ENCODE results near the gene FXYD5.

FXYD5 gene

DNA sequence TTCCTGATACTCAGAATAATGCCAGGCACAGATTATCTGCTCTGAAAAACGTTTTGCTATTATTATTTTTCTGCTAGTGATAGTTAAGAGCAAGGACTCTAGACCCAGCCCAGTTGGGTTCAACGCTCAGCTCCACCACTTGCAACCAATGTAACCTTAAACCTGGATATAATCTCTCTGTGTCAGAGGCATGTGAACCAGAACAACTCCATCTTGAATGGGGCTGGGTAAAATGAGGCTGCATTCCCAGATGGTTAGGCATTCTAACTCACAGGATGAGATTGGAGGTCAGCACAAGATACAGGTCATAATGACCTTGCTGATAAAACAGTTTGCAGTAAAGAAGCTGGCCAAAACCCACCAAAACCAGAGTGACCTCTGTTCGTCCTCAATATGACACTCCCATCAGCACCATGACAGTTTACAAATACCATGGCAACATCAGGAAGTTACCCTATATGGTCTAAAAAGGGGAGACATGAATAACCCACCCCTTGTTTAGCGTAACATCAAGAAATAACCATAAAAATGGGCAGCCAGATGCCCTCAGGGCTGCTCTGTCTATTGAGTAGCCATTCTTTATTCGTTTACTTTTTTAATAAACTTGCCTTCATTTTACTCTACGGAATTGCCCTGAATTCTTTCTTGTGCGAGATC, 60.4 kb downstream of the FXYD5 start:
- ChIA-PET CTCF (interaction anchor here (1.6 kb wide), 1 partner anchor 52 kb away, joined by 4 read pairs; no protein-coding TSS in a partner anchor), POLR2A (no interaction called here)
- no peak for DNase-seq (ENCODE audit: extremely low spot score)
- TF ChIP-seq, protein P1, sequence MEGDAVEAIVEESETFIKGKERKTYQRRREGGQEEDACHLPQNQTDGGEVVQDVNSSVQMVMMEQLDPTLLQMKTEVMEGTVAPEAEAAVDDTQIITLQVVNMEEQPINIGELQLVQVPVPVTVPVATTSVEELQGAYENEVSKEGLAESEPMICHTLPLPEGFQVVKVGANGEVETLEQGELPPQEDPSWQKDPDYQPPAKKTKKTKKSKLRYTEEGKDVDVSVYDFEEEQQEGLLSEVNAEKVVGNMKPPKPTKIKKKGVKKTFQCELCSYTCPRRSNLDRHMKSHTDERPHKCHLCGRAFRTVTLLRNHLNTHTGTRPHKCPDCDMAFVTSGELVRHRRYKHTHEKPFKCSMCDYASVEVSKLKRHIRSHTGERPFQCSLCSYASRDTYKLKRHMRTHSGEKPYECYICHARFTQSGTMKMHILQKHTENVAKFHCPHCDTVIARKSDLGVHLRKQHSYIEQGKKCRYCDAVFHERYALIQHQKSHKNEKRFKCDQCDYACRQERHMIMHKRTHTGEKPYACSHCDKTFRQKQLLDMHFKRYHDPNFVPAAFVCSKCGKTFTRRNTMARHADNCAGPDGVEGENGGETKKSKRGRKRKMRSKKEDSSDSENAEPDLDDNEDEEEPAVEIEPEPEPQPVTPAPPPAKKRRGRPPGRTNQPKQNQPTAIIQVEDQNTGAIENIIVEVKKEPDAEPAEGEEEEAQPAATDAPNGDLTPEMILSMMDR (IDR thresholded peaks at IDR 0.05; ENCODE audit: control extremely low read depth, extremely low read depth, low read depth, missing control alignments) = no peak

DNA sequence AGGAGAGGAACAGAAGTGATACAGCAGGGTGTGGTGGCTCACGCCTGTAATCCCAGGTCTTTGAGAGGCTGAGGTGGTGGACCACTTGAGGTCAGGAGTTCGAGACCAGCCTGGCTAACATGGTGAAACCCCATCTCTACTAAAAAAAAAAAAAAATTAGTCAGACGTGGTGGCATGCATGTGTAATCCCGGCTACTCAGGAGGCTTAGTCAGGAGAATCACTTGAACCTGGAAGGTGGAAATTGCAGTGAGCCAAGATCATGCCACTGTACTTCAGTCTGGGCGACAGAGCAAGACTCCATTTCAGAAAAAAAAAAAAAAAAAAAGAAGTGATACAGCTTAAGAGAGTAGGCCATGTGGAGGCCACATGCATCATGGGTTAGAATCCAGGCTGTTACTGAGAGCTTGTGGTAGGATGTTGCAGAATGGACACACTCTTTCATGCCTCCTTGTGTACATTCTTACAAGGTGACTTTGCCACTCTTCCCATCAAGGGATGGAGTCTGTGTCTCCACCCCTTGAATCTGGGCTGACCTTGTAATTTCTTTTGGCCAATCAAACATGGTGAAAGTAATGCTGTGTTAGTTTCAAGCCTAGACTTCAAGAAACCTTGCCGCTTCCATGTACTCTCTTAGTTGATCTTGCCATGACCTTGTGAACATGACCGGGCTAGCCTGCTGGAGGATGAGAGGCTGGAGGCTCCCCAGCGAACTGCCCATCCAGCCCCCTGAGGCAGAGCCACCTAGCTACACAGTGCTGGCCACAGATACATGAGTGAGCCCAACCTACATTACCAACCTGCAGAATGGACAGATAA, 61.7 kb downstream of the FXYD5 start:
- TF ChIP-seq, protein P1 (IDR thresholded peaks at IDR 0.05; ENCODE audit: control extremely low read depth, extremely low read depth, low read depth, missing control alignments) = no peak
- CTCF ChIA-PET = interaction anchor here (1.5 to 2.2 kb wide), 2 partner anchors 75 to 81 kb away, joined by 6 to 8 read pairs; partner anchors contain the start of gene LGI4
- DNase-seq (ENCODE audit: extremely low spot score) = no peak
- POLR2A ChIA-PET = no interaction called here

DNA sequence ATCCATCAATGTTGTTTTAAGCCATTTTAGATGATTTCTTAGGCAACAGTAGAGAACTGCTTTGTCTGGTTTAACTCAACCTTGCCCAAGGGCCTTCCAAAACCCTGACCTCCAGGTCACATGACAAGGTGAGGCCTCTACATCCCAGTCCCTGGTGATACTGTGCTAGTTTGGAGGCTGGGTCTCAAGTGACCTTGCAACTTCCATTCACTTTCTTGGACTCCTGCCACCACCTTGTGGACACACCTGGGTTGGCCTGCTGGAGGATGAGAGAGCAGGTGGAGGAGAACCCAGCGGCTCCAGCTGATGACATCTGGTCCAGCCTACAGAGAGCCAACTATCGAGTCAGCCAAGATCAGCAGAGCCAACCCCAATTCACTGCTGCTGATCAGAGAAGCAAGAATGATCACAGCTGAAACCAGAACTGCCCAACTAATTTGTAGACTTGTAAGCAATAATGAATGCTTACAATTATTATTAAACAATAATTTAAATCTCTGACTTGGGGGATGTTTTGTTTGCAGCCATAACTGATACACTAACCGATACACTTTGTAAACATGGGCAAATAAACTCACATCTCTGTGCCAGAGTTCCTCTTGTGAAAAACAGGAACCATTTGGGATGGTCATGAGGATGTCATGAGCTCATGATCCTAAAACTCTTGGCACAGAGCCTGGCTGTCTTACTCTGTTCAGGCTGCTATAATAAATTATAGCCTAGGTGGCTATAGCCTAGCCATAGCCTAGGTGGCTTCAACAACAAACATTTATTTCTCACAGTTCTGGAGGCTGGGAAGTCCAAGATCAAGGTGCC, 62.5 kb downstream of the FXYD5 start:
- ChIA-PET CTCF (interaction anchor here (1.4 to 2.2 kb wide), 3 partner anchors 25 to 81 kb away, joined by 5 to 8 read pairs (median 6); partner anchors contain the start of gene LGI4), POLR2A (no interaction called here)
- peak; percentile 30 for DNase-seq (ENCODE audit: extremely low spot score)
- TF ChIP-seq, protein P1 (IDR thresholded peaks at IDR 0.05; ENCODE audit: control extremely low read depth, extremely low read depth, low read depth, missing control alignments) = peak; percentile 44

DNA sequence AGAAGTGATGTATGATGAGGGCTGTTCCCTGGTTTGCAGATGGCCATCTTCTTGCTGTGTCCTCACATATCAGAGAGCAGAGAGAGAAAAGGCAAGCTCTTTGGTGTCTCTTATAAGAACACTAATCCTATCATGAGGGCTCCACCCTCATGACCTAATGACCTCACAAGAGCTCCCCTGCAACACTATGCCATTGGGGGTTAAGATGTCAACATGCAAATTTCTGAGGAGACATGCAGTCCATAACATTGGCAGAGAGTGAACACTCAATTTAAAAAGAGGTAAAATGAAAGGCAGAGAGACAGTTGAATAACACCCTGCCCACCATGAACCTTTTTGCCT, 63.1 kb downstream of the FXYD5 start:
- POLR2A ChIA-PET = no interaction called here

DNA sequence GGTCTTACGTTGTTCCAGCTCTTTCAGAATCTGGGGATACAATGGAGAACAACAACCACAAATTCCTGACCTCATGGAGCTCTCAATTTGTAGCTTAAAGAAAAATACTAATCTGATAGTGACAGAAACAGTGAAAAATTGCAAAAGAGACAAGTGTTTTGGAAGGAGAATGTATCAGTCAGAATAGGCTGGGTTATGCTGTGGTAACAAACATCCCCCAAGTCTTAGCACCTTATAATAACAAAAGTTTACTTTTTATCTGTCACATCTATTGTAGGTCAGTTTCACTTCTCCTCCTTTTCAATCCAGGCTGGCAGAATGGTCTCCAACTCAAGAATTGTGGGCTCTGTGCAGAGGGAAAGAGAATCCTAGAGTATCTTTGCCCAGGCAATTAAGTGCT, 64.5 kb downstream of the FXYD5 start:
- ChIA-PET POLR2A (no interaction called here), CTCF (no interaction called here)
- TF ChIP-seq, protein P1 (IDR thresholded peaks at IDR 0.05; ENCODE audit: control extremely low read depth, extremely low read depth, low read depth, missing control alignments) = no peak
- no peak for DNase-seq (ENCODE audit: extremely low spot score)

More for the DNA sequence above, 63.1 kb downstream of the FXYD5 start:
- DNase-seq (ENCODE audit: extremely low spot score) = no peak
- TF ChIP-seq, protein P1 (IDR thresholded peaks at IDR 0.05; ENCODE audit: control extremely low read depth, extremely low read depth, low read depth, missing control alignments) = no peak
- CTCF ChIA-PET = interaction anchor here (1.4 to 2.2 kb wide), 3 partner anchors 24 to 82 kb away, joined by 5 to 8 read pairs (median 6); partner anchors contain the start of gene LGI4
